GM21515 (cell line): ENCODE measurements around the gene AFG3L2.

Experiments used
- ATAC-seq: cut with Tn5 transposase; IDR thresholded peaks from one replicate; pipeline ENCODE4 v1.9.1; 2021; ENCODE audit not compliant: unreplicated experiment

AFG3L2 gene

GRCh38 chr18:12362473-12363174, 14.4 kb downstream of the AFG3L2 start:
- ATAC-seq, result no peak

- no peak for ATAC-seq
These were observed 15.2 kb downstream of the AFG3L2 start for GRCh38 chr18:12361770-12362378.

DNA sequence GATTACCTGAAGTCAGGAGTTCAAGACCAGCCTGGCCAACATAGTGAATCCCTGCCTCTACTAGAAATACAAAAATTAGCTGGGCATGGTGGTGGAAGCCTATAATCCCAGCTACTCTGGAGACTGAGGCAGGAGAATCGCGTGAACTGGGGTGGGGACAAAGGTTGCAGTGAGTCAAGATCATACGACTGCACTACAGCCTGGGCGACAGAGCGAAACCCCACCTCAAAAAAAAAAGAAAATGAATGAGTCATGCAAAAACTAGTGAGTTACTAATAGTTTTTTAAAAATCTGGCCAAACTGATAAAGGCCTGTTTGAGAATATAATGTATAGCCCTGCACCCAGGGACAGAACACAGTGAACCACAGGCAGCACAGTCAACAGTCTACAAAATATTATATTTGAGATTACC, 17.5 kb downstream of the AFG3L2 start:
- ATAC-seq, result no peak

DNA sequence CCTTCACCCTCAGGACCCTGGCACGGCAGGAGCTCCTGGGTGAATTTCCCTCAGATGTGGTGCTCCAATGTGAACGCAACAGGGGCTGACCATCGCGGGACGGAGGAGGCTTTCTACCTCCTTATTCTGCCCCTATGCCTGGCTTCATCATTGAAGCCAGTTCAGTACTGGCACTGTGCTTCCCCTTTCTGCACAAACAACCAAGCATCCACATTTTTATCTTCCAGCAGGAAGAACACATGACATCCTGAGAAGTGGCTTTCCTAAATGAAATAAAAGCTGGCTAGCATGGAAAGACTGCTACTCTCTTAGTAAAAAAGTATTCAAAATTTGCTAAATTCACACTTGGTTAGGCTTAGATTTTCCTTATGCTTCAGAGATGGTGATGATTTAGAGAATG, 24.8 kb downstream of the AFG3L2 start:
- ATAC-seq, result no peak

DNA sequence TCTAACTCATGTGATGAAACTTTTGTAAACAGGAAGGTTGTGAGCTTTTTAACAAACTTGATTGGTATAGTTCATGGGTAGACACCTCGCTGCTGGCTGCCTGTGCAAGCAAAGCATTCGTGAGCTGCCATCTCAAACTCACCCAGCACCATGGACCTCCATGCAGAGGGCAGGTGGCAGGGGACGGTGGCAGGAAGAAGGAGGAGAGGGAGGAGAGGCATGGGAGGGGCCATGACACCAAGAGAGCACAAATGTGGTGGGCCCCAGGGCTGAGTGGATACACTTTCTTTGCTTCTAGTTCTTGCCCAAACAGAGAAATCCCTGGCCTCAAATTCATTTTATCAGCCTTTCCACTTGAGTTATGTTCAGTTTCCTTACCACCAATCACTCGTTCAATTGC, 29.1 kb downstream of the AFG3L2 start:
- ATAC-seq, result no peak

DNA sequence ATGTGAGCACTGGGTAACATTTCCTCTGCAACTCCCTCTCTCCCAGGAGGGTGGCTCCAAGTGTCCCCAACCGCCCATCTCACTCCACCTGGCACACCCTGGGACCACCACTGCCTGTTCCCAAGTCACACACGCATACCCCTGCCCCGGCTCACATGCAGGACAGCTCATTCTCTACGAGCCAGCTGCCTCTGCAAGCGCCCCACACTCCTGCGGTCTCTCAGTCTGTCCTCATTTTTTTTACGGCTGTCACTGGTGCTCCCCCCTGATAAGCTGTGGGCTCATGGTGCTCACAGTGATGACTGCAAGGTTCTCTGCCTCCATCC, 30.8 kb downstream of the AFG3L2 start:
- ATAC-seq, result no peak

DNA sequence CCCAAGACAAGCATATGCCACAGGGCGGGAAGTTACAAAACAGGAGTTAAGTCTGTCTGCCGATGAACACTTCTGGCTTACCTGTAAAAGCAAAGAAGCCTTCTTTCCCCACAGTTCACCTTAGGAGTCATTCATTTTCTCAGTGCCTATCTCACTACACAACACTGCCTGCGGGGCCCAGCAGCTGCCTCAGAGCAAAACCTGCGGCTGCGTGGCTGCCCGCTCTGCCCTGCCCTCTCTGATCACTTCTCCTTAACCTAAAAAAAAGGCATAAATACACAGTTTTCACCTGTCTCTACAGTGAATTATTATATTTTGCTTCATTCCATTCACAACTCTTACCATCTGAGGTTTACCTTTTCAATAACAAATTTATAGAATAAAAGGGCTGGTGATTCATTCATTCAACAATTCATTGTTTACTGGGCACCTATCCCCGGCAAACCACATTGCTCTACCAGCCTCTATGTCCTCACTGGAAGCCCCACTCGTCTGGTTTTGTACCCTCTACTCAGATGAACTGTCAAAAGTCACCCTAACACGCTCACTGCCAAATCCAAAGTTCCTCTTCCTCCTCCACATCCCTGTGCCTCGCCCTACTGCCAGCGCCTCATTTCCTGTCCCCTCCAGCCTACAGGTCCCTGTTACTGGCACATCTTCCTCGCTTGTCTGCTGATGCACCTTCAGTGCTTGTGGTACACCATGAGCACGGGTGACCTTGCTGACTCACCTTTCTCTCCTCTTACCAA, 31.4 kb downstream of the AFG3L2 start:
- ATAC-seq, result no peak

- ATAC-seq, result no peak
These were observed 34.4 kb downstream of the AFG3L2 start for GRCh38 chr18:12342661-12343060.

GRCh38 chr18:12340945-12341660, 35.9 kb downstream of the AFG3L2 start:
- ATAC-seq, result no peak

DNA sequence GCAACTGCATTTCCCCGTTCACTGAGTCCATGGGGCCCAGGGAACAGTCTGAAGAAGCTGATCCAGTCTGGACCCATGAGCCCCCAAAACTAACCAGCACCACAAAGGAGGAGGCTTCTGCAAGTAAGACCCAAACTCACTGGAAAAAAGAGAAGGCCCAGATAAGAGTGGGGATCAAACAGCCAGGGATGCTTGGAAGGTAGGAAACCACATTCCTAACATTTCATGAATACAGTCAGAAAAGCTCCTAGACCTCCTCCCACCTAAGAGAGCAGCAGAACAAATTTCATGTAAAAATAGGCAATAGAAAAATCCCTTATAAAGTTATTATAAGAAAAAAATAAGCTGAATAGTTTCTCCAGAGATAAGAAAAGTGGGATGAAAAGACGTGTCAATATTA, 38.6 kb downstream of the AFG3L2 start:
- no peak for ATAC-seq

GRCh38 chr18:12336887-12337286, 40.1 kb downstream of the AFG3L2 start:
- ATAC-seq, result no peak

GRCh38 chr18:12336171-12336613, 40.8 kb downstream of the AFG3L2 start:
- no peak for ATAC-seq

DNA sequence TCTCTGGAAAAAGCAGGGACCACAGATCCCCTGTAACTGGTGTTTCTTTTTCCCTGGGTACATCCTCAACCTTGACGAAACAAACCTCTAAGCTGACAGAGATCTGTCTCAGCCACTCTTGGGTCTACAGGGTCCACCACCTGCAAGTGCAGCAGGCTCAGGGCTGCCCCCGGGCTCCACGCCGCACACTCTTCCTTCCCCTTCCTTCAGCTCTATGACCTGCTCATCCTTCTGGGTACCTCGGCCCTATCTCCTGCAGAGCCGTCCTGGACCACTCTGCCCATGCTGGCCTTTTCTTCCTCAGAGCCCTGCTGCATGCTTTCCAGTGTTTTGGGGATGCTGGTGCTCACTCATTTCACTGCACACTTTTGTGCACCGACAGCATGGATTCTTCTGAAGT, 41.5 kb downstream of the AFG3L2 start:
- ATAC-seq, result no peak

DNA sequence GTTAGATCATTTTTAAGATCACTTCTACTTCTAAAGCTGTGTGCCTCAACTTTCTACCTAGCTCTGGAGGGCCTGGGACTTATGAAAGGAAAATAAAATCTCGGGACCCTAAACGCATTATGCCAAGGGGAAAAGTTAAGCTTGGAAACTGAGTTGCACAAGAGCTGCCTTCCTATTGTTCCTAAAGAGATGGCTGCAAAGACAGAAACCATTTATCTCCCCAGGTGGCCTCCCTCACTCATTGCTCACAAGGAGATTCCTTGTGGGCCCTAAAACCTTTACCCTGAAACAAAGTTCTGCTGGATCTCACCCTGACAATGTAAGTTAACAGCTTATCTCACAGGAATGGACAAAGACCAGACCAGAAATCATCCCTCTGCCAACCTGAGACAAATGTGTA, 42.2 kb downstream of the AFG3L2 start:
- no peak for ATAC-seq

DNA sequence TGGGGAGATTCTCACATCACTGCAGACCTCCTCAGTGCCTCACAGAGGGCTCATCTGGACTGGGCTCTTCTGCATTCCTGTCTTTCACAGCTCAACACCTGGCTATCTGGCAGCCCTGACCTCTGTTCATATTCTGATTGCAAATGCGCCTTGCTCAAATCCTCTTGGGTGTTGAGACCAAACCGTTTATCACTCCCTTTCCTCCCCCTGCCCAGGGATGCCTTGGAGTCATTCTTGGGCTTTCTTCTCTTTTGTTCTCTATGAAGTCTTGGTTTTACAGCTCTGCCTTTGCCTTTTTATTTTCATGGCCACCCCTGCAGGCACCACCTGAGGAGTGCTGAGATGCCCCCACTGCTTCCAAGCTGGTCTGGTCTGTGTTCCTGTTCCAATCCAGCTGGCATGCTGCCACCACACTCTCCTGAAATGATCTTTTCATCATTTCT, 42.6 kb downstream of the AFG3L2 start:
- no peak for ATAC-seq

DNA sequence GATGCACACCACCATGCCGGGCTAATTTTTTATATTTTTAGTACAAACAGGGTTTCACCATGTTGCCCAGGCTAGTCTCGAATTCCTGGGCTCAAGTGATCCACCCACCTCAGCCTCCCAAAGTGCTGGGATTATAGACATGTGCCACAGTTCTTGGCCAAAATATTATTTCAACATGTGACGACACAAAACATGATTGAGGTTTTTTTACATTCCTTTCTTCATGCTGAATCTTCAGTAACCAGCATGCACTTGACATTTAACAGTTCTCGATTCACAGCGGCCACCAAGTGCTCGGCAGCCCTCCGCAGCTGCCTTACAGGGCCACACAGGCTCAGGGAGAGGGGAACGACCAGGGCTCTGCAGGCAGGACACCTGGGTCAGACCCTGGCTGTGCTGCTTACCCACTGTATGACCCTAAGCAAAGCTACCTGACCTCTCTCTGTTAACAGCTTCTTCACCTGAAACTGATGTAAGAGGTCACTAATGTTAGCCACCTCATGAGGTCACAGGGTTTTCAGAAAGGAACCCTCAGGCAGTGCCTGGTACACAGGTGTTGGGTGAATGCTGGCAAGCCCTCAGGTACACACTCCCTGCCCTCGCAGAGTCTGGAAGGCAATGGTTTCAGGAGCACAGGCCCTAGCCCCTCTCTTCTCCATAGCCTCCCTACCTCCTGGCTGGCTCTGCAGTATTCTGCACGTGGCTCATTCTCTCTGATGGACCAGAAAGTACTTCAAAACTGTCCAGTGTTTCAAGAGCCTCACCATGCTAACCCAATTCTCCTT, 43.3 kb downstream of the AFG3L2 start:
- no peak for ATAC-seq

GRCh38 chr18:12330766-12331165, 46.3 kb downstream of the AFG3L2 start:
- no peak for ATAC-seq

DNA sequence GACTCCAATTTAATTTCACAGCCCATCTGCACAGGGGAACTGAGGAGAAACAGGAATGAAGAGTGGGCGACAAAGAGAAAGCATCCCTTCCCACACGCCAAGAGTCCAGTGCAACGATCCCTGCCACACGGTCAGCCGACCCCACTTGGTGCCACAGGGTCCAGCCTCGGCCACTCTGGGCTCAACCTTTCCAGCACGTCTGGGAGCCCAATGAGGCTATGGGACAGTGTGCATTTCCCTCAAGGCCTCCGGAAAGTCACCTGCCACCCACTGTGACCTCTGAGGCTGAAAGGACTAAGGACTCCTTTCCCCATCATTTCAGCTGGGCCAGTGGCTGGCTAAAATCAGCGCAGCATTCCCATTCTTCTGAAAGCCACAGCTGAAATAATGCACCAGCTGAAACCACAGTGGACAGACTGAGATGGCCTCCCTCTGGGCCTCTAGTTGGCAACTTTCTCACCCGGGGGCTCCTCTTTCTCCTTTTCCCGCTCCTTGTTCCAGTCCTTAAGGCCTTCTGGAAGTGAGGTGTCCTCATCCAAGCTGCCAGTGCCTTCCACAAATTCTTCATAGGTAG, 47.8 kb downstream of the AFG3L2 start:
- ATAC-seq, result no peak

- no peak for ATAC-seq
These were observed 48.7 kb downstream of the AFG3L2 start for GRCh38 chr18:12328179-12328823.
